WI38 (cell line): ENCODE results near the gene STMN1.

Experiments used
- H3K4me3 ChIP-seq: 2 replicates; pipeline ENCODE4 v1.5.1; 2011; ENCODE audit warnings: low read depth, mild to moderate bottlenecking, control low read depth, low read length
- TF ChIP-seq, protein P1 (sequence below): IDR thresholded peaks from 2 replicates; pipeline ENCODE4 v1.5.1; 2012; ENCODE audit warnings: low read depth, mild to moderate bottlenecking, control low read depth, low read length

Gene STMN1

DNA sequence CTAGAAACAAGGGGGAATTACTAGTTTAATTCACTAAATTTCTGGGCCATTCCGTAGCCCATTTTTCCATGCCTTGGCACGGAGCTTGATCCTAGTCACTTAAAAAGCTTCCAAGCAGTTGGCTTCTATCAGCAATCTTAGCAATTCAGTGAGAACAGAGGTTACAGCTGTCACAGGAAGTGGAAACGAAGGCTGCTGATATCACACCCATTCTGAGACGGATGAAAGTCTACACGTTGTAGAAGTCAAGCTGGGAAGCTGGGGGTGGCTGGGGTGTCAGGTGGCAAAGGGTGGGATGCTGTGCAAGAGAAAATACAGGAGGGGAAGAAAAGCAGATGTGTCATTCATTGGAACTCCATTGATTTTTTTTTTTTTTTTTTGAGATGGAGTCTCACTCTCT lies 11.8 kb upstream of the STMN1 start:
- H3K4me3 ChIP-seq, result no peak overlapping the region
- TF ChIP-seq, protein P1, sequence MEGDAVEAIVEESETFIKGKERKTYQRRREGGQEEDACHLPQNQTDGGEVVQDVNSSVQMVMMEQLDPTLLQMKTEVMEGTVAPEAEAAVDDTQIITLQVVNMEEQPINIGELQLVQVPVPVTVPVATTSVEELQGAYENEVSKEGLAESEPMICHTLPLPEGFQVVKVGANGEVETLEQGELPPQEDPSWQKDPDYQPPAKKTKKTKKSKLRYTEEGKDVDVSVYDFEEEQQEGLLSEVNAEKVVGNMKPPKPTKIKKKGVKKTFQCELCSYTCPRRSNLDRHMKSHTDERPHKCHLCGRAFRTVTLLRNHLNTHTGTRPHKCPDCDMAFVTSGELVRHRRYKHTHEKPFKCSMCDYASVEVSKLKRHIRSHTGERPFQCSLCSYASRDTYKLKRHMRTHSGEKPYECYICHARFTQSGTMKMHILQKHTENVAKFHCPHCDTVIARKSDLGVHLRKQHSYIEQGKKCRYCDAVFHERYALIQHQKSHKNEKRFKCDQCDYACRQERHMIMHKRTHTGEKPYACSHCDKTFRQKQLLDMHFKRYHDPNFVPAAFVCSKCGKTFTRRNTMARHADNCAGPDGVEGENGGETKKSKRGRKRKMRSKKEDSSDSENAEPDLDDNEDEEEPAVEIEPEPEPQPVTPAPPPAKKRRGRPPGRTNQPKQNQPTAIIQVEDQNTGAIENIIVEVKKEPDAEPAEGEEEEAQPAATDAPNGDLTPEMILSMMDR, result no peak

DNA sequence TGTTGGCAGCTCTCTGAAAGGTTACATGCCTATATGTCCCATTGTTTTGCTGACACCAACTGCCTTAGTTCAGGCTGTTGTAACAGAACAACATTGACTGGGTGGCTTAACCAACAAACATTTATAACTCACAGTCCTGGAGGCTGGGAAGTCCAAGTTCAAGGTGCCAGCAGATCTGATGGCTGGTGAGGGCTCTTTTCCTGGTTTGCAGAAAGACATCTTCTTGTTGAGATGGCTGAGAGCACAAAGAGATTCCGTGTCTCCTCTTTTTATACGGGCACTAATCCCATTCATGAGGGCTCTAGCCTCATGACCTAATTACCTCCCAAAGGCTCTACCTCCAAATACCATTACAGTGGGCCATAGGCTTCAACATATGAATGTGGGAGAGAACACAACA lies 10.2 kb upstream of the STMN1 start:
- no peak overlapping the region for H3K4me3 ChIP-seq
- TF ChIP-seq, protein P1, result no peak

DNA sequence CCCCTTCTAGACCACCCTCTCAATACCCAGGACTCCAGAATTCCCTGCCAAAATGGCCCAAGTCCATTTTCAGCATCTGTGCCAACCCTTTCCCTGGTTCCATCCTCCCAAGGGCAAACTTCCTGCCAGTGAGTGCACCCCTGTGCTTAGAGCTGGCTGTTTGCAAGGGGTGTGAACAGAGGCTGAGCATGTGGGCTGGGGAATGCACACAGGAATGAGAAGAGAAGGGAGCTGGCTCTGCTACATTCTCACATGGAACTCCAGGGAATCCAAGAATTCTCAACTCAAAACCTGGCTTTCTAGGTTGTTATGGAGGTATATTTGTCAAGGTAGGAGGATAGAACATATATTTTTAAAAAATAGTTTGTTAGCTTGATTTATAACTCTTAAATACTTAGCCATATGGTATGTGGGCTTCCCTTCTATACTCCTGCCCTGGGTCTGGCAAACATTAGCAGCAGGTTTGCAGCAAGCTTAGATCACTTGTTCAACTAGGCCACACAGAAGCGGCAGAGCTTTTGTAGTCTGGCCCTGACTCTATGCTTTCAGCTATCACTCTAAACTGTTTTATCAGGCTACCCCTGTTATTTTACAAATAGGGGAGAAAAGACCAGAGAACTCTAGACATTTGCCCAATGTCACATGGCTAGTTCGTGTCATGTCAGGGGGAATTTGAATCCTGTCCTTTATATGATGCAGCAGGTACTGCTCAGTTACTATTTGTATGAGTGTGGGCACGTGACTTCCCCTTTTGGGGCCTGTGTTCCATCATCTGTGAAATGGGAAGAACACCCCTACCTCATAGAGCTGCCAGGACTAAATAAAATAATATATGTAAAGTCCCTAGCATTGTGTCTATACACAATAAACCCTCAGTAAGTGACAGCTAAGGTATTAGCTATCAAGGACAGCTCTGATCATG lies 8.1 kb upstream of the STMN1 start:
- TF ChIP-seq, protein P1, result no peak
- no peak overlapping the region for H3K4me3 ChIP-seq

DNA sequence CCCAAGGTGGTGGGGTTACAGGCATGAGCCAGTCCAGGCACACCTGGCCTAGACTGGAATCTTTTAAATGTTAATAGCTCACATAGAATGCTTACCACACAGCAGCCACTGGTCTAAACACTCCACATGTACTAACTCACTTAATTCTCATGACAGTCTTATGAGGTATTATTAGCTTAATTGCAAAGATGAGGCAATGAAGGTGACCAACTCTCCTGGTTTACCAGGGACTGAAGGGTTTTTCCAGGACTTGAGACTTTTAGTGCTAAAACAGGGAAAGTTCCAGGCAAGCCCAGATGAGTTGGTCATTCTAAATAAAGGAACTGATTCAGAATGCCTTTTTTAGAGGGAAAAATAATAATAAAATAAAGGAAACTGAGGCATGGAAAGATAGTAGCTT lies 7.0 kb upstream of the STMN1 start:
- TF ChIP-seq, protein P1, result no peak
- H3K4me3 ChIP-seq, result no peak overlapping the region

DNA sequence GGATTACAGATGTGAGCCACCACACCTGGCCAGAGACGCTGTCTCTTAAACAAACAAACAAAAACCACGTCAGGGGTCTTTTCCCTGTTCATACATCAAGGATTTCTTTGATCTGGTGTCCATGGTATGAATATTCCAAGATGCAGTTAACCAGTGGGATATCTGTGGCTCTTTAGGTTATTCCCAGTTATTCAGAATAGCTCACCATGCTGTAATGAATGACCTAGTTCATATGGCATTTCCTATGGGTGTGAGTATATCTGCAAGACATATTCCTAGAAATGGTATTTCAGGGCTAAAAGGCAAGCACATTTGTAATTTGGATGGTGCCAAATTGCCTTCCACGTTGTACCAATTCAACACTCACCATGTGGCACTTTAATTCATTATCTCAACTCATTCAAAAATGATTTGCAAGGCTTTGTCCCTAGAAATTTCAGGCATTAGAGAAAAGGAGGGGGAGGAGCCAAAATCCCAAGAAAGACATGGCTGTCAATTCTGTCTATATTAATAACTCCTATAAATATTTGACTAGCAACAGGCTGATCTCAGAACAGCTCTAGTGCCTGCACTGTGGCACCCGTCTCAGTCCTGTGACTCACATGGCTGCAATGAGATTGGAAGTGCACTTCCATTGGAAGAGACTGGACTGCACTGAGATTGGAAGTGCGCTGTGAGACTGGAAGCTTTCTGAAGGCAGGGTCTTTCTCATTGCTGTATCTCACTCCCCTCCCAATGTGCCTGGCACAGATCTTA lies 6.0 kb upstream of the STMN1 start:
- TF ChIP-seq, protein P1, result no peak
- H3K4me3 ChIP-seq, result no peak overlapping the region

DNA sequence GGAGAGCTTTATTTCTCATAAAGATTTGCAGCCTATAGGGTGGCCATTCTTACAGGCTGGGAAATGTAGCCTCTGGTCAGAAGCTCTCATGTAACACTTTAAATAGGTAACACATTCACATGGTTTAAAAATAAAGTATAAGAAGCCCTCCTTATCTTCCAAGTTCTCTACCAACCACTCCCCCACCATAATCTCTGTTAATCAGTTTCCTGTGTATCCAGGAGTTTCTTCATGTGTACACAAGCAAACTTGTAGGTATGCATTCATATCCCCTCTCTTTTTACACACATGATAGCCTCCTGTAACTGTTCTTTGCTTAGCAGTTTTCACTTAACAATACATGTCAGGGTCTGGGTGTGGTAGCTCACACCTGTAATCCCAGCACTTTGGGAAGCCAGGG lies 4.9 kb upstream of the STMN1 start:
- TF ChIP-seq, protein P1, result no peak
- H3K4me3 ChIP-seq, result no peak overlapping the region

DNA sequence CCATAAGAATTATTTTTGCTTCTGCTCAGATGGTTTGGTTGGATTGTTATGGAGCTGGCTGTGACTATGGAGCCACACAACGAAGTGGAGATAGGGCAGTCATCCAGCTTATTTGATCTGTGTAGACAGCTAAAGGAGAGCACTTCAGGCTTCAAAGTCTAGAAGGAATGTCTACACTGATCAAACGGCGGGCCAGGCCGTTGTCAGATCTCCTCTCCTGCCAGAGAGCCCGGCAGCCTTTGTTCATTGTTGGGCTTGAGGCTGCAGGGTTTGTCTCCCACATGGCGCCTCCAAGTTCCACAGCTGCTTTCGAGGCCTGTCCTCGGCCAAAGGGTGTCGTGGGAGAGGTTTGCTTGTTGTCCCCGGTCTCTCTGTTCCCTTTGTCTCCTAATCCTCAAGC lies 2.8 kb upstream of the STMN1 start:
- TF ChIP-seq, protein P1, result no peak
- no peak overlapping the region for H3K4me3 ChIP-seq
